DOHH2 (cell line): ENCODE data around the gene SPOCK1.

Experiments used
- CTCF ChIP-seq: fragments of 200-600 bp; sonication (generic); IDR thresholded peaks from one replicate; pipeline ENCODE4 v1.5.1; 2014; ENCODE audit warnings: antibody characterized with exemption, mild to moderate bottlenecking, low read depth, low read length; ENCODE audit not compliant: poor library complexity, severe bottlenecking
- EZH2phosphoT487 ChIP-seq: fragments of 200-600 bp; sonication (generic); IDR thresholded peaks from 2 replicates; pipeline ENCODE4 v1.6.1; 2017; ENCODE audit warnings: borderline replicate concordance, mild to moderate bottlenecking, antibody characterized with exemption, low read length, moderate library complexity, mixed read lengths

GRCh38 chr5:137372773-137373160, 126.4 kb downstream of the SPOCK1 start:
- TF ChIP-seq CTCF (no peak), EZH2phosphoT487 (no peak)
